Hepatocyte (in vitro differentiated cells): ENCODE data around the gene RASGRP1.

Experiments used
- CTCF ChIP-seq: fragments of 200-600 bp; sonication (generic); IDR thresholded peaks from 2 replicates; pipeline ENCODE4 v1.5.1; 2016; ENCODE audit warnings: antibody characterized with exemption, mild to moderate bottlenecking; ENCODE audit not compliant: poor library complexity
- EZH2 ChIP-seq: fragments of 200-600 bp; sonication (generic); IDR thresholded peaks from 2 replicates; pipeline ENCODE4 v1.6.1; 2016; ENCODE audit warnings: antibody characterized with exemption, mild to moderate bottlenecking, borderline replicate concordance
- EZH2phosphoT487 ChIP-seq: fragments of 200-600 bp; sonication (generic); IDR thresholded peaks from one replicate; pipeline ENCODE4 v1.6.1; 2018; ENCODE audit warnings: antibody characterized with exemption, mild to moderate bottlenecking, low read depth, moderate library complexity; ENCODE audit not compliant: unreplicated experiment, severe bottlenecking

GRCh38 chr15:38490242-38490922 lies 74.2 kb downstream of the RASGRP1 start:
- TF ChIP-seq CTCF: no peak
- no peak for TF ChIP-seq EZH2
- TF ChIP-seq EZH2phosphoT487: no peak
